HG03025 (cell line): ENCODE measurements around the gene NUCKS1.

ENCODE experiments used
- ATAC-seq: cut with Tn5 transposase; IDR thresholded peaks from one replicate; pipeline ENCODE4 v1.9.1; 2021; ENCODE audit warnings: mild to moderate bottlenecking, moderate library complexity; ENCODE audit not compliant: unreplicated experiment, low FRiP score

The NUCKS1 gene

GRCh38 chr1:205750138-205751035, at the start of gene NUCKS1:
TSS of gene NUCKS1 (minus strand) at chr1:205750182. CDS start at chr1:205749973, 209 bp downstream.
- ATAC-seq, result peak; percentile 78

DNA sequence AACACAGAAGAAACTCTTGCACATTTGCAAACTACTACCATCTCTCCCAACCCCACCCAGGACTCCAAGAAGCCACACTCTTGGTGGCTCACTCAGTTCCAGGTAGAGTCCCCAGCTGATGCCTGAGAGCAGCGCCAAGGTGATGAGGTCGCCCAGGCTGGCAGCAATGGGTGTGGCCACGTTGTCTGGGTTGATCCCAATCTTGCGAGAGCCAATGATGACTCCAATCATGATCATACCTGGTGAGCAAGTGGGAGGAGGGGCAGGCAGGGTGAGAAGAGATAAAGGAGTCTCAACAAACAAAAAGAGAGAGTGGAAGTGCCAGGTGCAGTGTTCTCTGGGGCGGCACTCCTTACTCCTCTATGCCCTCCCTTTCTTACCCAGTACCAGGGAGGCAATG, 48.6 kb upstream of the NUCKS1 start:
- ATAC-seq, result no peak

DNA sequence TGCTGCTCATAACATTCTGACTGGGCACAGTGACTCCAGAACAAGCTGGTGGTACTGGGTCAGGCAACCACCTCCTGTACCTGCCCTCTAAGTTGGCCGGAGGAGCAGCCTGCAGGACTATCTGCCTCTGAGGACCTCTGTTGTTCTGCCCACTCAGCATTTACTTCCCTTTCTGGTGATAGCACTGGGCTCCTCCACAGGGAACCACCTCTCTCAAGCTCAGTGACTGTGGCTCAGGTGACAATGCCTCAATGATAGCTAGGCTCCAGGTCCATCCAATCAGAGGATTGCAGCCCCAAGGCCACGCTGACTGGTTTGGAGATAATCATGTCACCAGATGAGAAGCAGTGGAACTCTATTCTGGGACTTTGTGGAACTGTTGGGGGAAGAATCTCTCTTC, 47.2 kb upstream of the NUCKS1 start:
- ATAC-seq, result no peak

DNA sequence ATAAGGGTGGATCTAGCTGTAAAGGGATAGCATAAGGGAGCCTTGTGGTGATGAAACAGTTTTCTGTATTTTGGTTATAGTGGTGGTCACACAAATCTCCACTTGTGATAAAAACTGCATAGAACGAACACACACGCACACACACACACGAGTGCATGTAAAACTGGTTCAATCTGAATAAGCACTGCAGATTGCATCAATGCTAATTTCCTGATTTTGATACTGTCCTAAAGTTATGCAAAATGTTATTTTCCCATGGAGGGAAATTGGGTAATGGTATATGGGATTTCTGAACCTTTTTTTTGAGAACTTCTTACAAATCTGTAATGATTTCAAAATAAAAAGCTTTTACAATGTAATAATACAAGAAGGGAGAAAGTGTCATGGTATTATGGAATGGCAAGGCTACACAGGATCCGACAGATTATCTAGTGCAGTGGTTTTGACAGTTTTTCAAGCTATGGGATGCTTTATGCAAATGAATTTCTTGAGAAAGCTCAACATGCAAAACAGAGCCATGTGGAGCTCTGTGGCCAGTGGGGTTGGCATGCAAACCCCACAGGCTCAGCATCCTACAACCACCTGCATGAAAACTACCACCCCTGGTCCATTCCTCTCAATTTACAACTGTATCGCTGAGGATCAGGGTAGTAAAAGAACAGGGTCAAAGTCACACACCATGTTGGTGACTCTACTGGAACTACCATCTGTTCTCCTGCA, 44.2 kb upstream of the NUCKS1 start:
- ATAC-seq, result no peak

GRCh38 chr1:205792961-205793673, 43.1 kb upstream of the NUCKS1 start:
- ATAC-seq, result no peak

- no peak for ATAC-seq
Measured at GRCh38 chr1:205792481-205792881, 42.5 kb upstream of the NUCKS1 start.

DNA sequence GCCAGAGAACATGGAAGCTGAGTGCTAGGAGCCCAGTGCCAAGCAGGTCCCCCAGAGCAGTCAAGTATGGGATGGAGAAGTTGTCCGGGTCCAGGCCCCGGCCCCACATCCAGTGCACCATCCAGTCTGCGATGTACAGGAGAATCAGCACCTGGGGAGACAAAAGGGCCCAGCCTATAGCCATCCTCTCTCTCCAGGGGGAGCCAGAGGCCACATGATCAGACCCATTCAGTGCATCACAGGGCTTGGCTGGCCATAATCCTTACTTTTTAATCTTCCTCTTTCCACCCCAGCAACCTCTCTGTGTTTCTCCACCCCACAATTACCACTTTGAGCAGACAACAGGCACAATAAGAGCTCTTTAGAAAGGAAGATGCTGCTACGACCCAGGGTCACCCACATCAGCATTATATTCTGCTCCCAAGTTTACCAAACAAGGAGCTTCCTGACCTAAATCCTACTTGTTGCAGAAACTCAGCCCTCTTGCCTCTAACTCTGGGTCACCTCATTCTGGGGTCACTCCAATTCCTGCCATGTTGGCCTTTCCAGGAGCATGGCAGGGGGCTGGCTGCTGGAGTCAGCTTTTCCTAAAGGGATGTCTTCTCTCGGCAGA, 41.7 kb upstream of the NUCKS1 start:
- ATAC-seq, result no peak

DNA sequence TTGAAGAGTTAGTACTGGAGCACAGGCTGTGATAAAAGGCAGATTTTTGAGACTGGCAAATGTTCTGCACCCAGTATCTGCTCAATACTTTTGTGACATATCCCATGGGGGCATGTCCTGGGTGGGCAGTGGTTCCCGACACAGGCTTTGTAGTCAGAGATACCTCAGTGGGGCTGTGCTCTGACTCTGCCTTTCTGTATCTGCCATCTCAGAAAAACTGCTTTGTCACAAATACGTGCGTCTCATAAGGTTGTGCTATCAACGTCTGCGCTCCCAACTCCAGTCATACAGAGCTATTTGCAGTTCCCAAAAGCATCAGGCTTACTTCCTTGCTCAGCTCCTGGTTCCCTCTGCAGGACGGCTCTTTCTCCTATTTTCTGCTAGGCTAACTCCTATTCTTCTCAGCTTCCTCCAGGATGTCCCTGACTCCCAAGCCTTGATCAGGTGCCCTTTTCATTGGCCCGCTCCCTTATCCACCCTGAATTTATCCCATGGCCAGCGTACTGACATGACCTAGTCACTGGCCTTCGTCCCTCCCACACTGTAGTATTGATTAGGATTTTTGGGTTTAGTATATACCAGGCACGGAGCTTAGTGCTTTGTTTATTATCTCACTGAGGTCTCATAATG, 37.4 kb upstream of the NUCKS1 start:
- ATAC-seq, result no peak

DNA sequence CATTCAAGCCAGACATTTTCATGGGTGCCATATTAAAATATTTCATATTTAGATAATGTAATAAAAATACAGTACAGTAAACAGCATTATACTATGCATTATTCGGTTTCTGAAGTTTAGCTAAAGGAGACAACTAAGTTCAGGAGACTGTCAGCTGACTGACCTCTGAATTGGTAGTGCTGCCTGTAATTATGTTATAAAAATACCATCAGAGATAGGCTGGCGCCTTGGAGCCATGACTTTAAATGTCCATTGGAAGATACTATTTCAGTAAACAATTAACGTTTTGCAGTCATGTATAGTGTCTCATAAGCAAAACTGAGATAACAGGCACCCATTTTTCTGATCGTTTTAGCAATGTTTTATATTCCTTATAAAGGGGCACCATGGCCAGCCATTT, 36.6 kb upstream of the NUCKS1 start:
- no peak for ATAC-seq

DNA sequence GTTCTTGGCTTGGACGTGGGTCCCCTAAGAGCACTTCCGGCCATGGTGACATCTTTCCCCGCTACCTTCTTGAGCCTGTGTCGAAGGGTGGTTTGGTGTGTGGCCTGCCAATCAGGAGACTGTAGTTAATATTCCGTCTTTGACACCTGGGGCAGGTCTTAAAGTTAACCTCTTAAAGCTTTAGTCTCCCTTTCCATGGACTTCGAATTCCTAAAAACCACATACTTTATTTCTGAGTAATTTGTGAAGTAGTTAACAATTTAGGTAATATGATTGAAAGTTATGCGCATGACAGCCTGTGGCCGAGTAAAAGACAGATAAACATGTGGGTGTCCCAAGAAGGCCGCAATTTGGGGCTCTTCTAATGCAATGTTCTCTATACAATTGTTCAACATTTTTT, 35.5 kb upstream of the NUCKS1 start:
- ATAC-seq, result no peak

DNA sequence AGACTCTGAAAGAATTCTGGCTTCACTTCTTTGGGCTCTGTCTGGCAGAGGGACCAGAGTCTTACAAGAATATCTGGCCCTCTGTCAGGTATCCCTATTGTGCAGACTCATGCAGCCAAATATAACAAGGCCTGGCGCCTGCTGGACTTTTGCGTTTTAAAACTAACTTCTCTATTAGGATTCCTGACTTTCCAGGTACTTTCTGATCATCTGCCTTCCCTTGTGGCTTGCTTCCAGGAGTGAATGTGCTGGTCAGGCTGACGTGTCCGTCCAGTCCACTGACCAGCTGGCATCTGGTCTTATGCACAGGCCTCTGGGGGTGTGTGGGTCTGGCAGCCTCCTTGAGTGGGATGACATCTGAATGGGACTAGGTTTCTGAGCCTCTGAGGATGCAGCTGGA, 33.9 kb upstream of the NUCKS1 start:
- no peak for ATAC-seq

DNA sequence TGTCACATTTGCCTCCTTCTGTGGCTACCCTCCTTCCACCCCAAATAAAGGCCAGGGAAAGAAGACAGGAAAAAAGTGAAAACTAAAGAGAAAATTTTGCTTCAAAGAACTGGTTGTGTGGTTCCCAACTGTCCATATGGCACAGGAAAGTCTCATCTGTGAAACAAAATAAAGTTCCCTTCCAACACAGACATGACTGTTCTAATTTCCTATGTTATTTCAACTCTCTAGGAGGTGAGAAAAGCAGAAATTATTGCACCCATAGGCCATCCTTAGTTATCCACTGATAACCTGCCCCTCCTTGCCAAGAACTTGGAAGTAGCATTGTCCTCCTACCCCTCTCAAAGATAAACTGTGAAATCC, 33.4 kb upstream of the NUCKS1 start:
- no peak for ATAC-seq

DNA sequence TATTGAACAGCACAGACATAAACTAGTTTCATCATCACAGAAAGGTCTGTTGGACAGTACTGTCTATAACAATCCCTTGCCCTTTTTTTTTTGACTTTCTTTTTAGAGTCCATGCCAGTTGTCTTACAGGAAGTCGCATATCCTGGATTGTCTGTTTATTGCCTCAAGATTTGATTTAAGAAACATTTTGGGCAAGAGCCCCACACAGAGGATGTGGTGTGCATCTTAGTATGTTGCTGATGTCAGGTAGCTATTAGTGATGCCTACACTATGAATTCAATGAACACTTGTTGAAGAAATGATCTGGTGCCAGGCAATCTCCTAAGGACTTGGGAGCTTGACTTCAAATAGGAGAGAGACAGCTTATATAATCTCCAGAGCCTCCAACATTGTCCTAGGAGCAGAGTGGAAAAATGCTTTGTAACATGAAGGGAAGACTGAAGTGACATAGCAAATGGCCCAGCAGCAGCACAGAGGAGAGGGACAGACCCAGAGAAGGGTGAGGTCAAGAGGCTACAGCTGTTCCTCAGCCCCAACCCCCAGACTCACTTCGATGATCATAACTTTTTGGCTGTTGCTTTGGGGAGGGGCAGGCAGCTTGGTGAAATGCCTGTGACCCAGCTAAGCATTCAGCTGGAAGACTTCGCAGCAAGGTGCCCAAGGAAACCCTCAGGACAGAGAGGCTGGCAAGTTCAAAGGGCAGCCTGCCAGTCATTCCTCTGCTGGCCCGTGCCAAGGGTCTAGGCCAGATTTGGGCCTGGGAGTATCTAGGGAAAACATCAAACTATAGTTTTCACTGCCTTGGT, 32.8 kb upstream of the NUCKS1 start:
- ATAC-seq, result no peak

- ATAC-seq, result no peak
Measured at GRCh38 chr1:205780335-205780734, 30.4 kb upstream of the NUCKS1 start.

- ATAC-seq, result no peak
Measured at GRCh38 chr1:205777994-205778393, 28.0 kb upstream of the NUCKS1 start.

- no peak for ATAC-seq
Measured at GRCh38 chr1:205775717-205776056, 25.7 kb upstream of the NUCKS1 start.

DNA sequence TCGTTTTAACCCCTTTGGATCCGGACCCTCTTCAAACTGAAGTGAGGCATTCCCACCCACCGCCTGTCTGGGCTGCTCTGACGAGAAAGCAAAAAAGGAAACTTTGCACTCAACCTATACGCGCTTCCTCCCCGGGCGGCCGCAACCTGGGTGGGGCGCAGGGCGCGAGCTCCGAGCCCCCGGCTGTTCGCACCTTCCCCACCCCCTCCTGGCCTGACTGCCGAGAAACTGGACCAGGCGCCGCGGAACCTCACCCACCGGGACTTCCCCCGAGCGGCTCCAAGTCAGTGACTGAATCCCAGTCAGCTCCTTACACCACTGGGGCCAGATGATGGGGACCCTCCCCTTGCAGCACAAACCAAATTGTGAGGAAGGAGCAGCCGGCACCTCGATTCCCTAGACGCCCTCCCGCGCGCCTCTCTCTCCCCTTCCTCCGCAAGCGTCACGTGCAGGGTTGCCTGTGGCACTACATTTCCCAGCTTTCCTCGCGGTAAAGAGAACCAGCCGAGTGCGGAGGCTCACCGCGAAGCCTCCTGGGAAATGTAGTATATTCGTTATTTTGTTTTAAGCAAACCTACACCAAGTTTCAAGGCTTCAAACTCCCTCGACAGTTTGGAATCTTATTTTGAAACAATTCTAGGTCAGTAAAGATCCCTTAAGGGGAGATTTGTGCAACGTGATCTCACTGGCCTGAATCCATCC, 25.2 kb upstream of the NUCKS1 start, which contains the start of gene RAB29:
Gene RAB29 (minus strand): TSS at position 468 of the 702 bp plus-strand sequence. CDS start 526 bp downstream, outside the sequence.
- peak; percentile 91 for ATAC-seq

GRCh38 chr1:205774198-205775014, 24.4 kb upstream of the NUCKS1 start:
- no peak for ATAC-seq
